RWPE2 (cell line): ENCODE results near the gene SH3PXD2B.

Source experiments
- ATAC-seq: fragments of 200-7000 bp; cut with Tn5 transposase; 3 replicates; pipeline ENCODE4 v1.9.1; 2021; ENCODE audit warnings: low read depth
- DNase-seq: peaks from one replicate; pipeline ENCODE4 v3.0.0-alpha.2; 2020; ENCODE audit warnings: low spot score
- H3K27ac ChIP-seq: fragments of 450-650 bp; 2 replicates; pipeline ENCODE4 v1.5.1; 2017; ENCODE audit warnings: mild to moderate bottlenecking; ENCODE audit not compliant: poor library complexity, severe bottlenecking
- H3K27me3 ChIP-seq: fragments of 250-450 bp; sonication (Bioruptor Pico); 2 replicates; pipeline ENCODE4 v1.5.1; 2021; ENCODE audit warnings: mild to moderate bottlenecking, moderate library complexity; ENCODE audit not compliant: insufficient read depth, poor library complexity, severe bottlenecking
- H3K36me3 ChIP-seq: fragments of 250-450 bp; sonication (Bioruptor Pico); 2 replicates; pipeline ENCODE4 v1.5.1; 2020; ENCODE audit warnings: low read depth, mild to moderate bottlenecking, moderate library complexity
- H3K4me1 ChIP-seq: fragments of 250-450 bp; sonication (Bioruptor Pico); 2 replicates; pipeline ENCODE4 v1.5.1; 2021; ENCODE audit warnings: mild to moderate bottlenecking, moderate library complexity; ENCODE audit not compliant: insufficient read depth, poor library complexity, severe bottlenecking
- H3K4me3 ChIP-seq: fragments of 250-450 bp; sonication (Bioruptor Pico); 2 replicates; pipeline ENCODE4 v1.5.1; 2021; ENCODE audit warnings: mild to moderate bottlenecking, moderate library complexity; ENCODE audit not compliant: severe bottlenecking
- H3K9me3 ChIP-seq: fragments of 250-450 bp; sonication (Bioruptor Pico); 2 replicates; pipeline ENCODE4 v1.5.1; 2021; ENCODE audit warnings: mild to moderate bottlenecking, moderate library complexity; ENCODE audit not compliant: severe bottlenecking
- TF ChIP-seq, protein P1 (sequence below): fragments of 450-650 bp; IDR thresholded peaks from one replicate; pipeline ENCODE4 v1.5.1; 2017; ENCODE audit warnings: mild to moderate bottlenecking, moderate library complexity; ENCODE audit not compliant: poor library complexity, severe bottlenecking

The SH3PXD2B gene

DNA sequence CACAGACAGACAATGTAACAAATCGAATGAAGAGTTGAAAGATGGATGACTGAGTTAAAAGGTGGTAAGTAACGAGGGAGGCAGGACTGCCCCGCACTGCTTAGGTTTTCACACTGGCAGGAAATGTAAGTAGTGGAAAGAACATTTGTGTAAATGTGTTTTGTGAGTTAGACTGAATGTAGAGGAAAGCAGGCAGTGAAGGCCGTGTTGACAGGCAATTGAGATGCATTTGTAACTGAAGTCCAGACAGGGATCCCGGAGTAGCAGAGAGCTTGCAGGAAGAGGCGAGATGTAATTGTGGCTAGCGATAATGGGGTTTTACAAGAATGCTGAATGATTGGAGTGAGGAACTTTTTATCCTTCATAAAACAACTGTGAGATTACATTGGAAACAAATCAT is 20.0 kb upstream of the SH3PXD2B start:
- no peak overlapping the region for H3K4me3 ChIP-seq
- H3K9me3 ChIP-seq: no peaks in the 10 kb centered on the region
- H3K36me3 ChIP-seq: no peaks in the 10 kb centered on the region
- H3K27ac ChIP-seq: no peak overlapping the region
- ATAC-seq (no peak), DNase-seq (no peak)
- no peaks in the 10 kb centered on the region for H3K4me1 ChIP-seq
- no peaks in the 10 kb centered on the region for H3K27me3 ChIP-seq
- TF ChIP-seq, protein P1, sequence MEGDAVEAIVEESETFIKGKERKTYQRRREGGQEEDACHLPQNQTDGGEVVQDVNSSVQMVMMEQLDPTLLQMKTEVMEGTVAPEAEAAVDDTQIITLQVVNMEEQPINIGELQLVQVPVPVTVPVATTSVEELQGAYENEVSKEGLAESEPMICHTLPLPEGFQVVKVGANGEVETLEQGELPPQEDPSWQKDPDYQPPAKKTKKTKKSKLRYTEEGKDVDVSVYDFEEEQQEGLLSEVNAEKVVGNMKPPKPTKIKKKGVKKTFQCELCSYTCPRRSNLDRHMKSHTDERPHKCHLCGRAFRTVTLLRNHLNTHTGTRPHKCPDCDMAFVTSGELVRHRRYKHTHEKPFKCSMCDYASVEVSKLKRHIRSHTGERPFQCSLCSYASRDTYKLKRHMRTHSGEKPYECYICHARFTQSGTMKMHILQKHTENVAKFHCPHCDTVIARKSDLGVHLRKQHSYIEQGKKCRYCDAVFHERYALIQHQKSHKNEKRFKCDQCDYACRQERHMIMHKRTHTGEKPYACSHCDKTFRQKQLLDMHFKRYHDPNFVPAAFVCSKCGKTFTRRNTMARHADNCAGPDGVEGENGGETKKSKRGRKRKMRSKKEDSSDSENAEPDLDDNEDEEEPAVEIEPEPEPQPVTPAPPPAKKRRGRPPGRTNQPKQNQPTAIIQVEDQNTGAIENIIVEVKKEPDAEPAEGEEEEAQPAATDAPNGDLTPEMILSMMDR: no peak

DNA sequence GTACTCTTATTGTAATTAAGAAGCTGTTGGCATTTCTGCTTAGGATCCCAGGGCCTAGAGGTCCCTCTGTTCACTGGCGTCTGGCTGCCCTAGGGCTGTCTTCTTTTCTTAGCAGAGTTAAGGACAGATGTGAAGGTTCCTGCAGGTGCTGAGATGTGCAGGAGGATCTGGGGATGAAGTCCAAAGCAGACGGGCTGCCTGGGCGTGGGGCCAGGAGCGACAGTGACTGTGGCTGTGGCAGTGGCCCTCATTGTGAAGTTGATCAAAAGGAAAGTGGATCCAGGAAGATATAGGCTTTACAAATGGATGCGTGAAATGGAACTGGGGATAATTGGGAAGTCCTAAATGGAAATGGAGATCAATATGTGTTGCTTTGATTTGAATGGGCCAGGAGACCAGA is 19.1 kb upstream of the SH3PXD2B start:
- ATAC-seq: no peak

DNA sequence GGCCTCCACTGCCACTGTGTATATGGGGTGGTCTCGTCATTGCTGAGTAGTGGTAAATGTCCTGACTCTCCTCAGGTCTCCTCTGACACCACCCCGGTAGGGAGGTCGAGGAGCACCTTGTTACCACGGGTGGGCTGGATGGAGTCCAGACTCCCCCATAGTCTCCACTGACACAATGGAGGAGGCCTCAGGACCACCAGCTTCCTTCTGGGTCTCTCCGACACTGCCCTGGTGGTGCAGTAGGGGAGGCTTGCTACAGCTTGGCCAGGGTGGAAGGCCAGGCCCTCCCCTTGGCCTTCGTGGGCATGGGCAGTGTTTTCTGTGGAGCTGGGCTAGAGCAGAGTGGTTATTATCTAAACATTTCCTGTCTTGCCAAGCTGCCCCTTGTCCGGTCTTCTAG is 15.4 kb upstream of the SH3PXD2B start:
- TF ChIP-seq, protein P1: no peak
- ATAC-seq (no peak), DNase-seq (peak; percentile 34)
- no peaks in the 10 kb centered on the region for H3K9me3 ChIP-seq
- no peaks in the 10 kb centered on the region for H3K4me1 ChIP-seq
- no peaks in the 10 kb centered on the region for H3K36me3 ChIP-seq
- no peak overlapping the region for H3K27ac ChIP-seq
- no peaks in the 10 kb centered on the region for H3K27me3 ChIP-seq
- H3K4me3 ChIP-seq: no peak overlapping the region

More for the DNA sequence above, 19.1 kb upstream of the SH3PXD2B start:
- TF ChIP-seq, protein P1: no peak
- H3K4me1 ChIP-seq: no peaks in the 10 kb centered on the region
- no peak overlapping the region for H3K27ac ChIP-seq
- no peak for DNase-seq
- no peaks in the 10 kb centered on the region for H3K27me3 ChIP-seq
- H3K4me3 ChIP-seq: no peak overlapping the region
- H3K9me3 ChIP-seq: no peaks in the 10 kb centered on the region
- H3K36me3 ChIP-seq: no peaks in the 10 kb centered on the region

DNA sequence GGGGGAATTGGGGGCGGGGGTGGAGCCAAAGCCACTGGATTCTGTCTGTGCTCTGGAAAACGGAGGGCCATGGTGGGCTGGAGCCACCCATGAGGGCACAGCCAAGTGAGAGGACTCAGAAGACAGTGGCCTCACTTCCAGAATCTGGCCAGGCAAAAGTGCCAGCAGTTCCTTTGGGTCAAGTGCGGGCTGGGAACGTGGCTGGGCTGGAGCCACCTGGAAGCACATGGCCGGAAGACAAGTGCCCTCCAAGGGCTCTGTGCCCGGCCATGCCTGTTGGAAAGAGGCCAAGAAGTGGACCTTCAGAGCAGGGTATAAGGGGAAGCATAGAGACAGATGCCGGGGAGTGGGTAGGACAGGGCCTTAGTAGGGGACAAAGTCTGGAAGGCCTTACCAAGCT is 11.7 kb upstream of the SH3PXD2B start:
- Histone ChIP-seq H3K27ac (no peak overlapping the region), H3K9me3 (no peaks in the 10 kb centered on the region), H3K4me1 (no peaks in the 10 kb centered on the region), H3K4me3 (no peak overlapping the region), H3K27me3 (no peaks in the 10 kb centered on the region), H3K36me3 (no peaks in the 10 kb centered on the region)
- DNase-seq (peak; percentile 45), ATAC-seq (no peak)
- TF ChIP-seq, protein P1: no peak

DNA sequence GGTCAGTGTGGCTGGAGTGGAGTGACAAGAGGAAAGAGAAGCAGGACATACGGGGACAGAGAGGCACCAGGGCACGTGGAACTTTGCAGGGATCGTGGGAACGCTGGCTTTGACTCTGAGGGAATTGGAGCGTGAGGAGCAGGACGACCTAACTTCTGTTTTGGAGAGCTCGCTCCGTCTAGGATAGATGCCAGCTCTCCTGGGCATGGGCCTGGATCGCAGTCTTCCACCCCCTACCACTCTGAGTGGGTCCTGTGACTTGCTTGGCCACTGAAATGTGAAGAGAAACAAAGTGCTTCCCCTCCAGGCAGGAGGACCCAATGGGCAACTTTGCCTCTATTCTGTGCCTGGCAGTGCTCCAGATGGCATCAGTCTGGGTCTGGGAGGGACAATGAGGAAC is 8.7 kb upstream of the SH3PXD2B start:
- peak; percentile 45 for DNase-seq
- Histone ChIP-seq H3K27me3 (no peaks in the 10 kb centered on the region), H3K36me3 (no peaks in the 10 kb centered on the region), H3K27ac (no peak overlapping the region), H3K4me3 (no peak overlapping the region), H3K4me1 (no peaks in the 10 kb centered on the region), H3K9me3 (no peaks in the 10 kb centered on the region)
- no peak for ATAC-seq
- TF ChIP-seq, protein P1: no peak
